Left lung (tissue), 10 donors: ENCODE results near the gene ARMH3. TPM values are rescaled to one million over a fixed set of nuclear protein-coding genes. Genes with fewer than 3 reads are reported as not detected.
A peak's percentile ranks its signal among the peaks of the same experiment; 100 is the strongest.

Source experiments
- ATAC-seq: fragments of 200-7000 bp; cut with Tn5 transposase; one replicate; pipeline ENCODE4 v1.9.1; 2020; ENCODE audit warnings: moderate library complexity
- DNase-seq, 4 donors: peaks; one replicate each; pipeline ENCODE4 v3.0.0-alpha.2; 2013 to 2020
- H3K27ac ChIP-seq, 2 donors: fragments of 200-600 bp; sonication (generic) in 1 of 2; one replicate each; pipeline versions ENCODE4 v1.5.0 to v1.8.0; 2020 to 2021
- H3K27me3 ChIP-seq, 2 donors: fragments of 200-600 bp; sonication (generic) in 1 of 2; one replicate each; pipeline versions ENCODE4 v1.5.0 to v1.8.0; 2020 to 2021
- H3K36me3 ChIP-seq, 2 donors: fragments of 200-600 bp; sonication (generic) in 1 of 2; one replicate each; pipeline versions ENCODE4 v1.5.0 to v1.8.0; 2020 to 2021
- H3K4me1 ChIP-seq, 2 donors: fragments of 200-600 bp; one replicate each; pipeline ENCODE4 v1.8.0; 2021
- H3K4me3 ChIP-seq, 2 donors: fragments of 200-600 bp; sonication (generic) in 1 of 2; one replicate each; pipeline versions ENCODE4 v1.5.0 to v1.8.0; 2020 to 2021; ENCODE audit warnings: mild to moderate bottlenecking in 1 of 2
- H3K9me3 ChIP-seq, 2 donors: fragments of 200-600 bp; sonication (generic) in 1 of 2; one replicate each; pipeline versions ENCODE4 v1.5.0 to v1.8.0; 2020 to 2021
- intact Hi-C, 2 donors: fragments of 100-400 bp; cut with DNase I; formaldehyde crosslinking; loops; one replicate each; pipeline versions ENCODE4 v1.11.2 to v1.14.2; 2022
- polyA plus RNA-seq, 6 donors: library from polyadenylated mRNA; unstranded; fragments of 120-200 nt; gene quantifications; one replicate each; pipeline ENCODE4 v1.2.1, GENCODE V29; 2013; ENCODE audit not compliant: insufficient read length in 6 of 6
- total RNA-seq, 2 donors: library from RNA; stranded (reverse); fragmentation: NEBNext Ultra II Directional; extraction: Animal tissue kit (Norgen Biotek cat#: 25700); gene quantifications; one replicate each; pipeline ENCODE4 v1.2.1, GENCODE V29; 2021
- TF ChIP-seq, protein P1 (sequence below), 2 donors: fragments of 200-600 bp; sonication (generic) in 1 of 2; IDR thresholded peaks; one replicate each; pipeline versions ENCODE4 v1.5.0 to v1.8.0; 2021; ENCODE audit warnings: antibody characterized with exemption in 2 of 2
- donor health status: DM: no; HTN: yes; CAD: no.
- donor health status: DM: no; HTN: no; CAD: no.

ARMH3 gene
- total and polyA plus RNA-seq, 8 donors, result 19.4 to 26.2 (median 23.4) TPM

DNA sequence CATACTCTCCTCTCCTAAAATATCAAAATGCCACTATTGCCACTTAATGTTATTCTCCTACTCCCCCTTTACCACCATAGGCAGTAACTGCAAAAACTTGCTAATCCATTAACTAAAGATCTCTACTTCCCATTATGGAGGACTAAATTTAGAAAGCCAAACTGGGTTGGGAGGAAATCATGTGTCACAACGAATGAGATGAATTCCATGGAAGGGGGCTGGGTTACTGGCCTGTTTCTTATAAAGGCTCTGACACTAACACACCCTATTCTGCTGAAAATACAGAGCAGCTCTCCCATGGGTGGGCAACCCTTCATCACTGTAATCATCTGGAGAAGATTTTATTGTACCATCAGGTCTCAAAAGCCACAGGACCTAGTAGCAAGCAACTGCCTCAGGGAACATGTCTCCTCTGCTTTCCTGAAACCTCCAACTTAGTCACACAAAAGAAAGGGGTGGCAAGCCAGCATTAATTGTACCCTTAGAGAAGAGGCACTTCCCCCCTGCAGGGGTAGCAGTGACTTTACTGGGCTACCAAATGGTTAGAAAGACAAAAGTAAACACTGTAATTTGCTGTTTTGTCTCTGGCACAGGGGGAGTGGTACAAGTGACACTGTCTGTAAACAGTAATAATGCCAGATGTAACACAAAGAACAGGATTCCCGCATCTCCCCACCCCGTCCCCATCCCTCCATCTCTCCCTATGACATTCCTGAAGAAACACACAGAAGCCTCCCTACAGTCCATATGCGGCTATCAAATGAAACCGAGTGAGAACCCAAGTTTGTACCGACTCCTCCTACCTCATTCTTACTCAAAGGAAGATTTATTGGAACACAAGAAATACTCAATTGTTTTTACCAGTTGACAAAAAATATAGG lies 81.6 kb downstream of the ARMH3 start:
- no peaks in the 10 kb centered on the region for H3K27me3 ChIP-seq
- peak overlapping the region; percentile 33 to 80 for H3K27ac ChIP-seq
- H3K9me3 ChIP-seq, result no peaks in the 10 kb centered on the region
- H3K4me1 ChIP-seq, result peaks cover 0 to 26% of the 10 kb centered on the region in 2 donors
- H3K4me3 ChIP-seq, result no peak overlapping the region
- intact Hi-C loops, result no loop called here
- no peak for DNase-seq
- peaks cover 0 to 40% of the 10 kb centered on the region in 2 donors for H3K36me3 ChIP-seq
- ATAC-seq, result peak; percentile 45
- TF ChIP-seq, protein P1, sequence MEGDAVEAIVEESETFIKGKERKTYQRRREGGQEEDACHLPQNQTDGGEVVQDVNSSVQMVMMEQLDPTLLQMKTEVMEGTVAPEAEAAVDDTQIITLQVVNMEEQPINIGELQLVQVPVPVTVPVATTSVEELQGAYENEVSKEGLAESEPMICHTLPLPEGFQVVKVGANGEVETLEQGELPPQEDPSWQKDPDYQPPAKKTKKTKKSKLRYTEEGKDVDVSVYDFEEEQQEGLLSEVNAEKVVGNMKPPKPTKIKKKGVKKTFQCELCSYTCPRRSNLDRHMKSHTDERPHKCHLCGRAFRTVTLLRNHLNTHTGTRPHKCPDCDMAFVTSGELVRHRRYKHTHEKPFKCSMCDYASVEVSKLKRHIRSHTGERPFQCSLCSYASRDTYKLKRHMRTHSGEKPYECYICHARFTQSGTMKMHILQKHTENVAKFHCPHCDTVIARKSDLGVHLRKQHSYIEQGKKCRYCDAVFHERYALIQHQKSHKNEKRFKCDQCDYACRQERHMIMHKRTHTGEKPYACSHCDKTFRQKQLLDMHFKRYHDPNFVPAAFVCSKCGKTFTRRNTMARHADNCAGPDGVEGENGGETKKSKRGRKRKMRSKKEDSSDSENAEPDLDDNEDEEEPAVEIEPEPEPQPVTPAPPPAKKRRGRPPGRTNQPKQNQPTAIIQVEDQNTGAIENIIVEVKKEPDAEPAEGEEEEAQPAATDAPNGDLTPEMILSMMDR (IDR thresholded peaks at IDR 0.05), result no peak

DNA sequence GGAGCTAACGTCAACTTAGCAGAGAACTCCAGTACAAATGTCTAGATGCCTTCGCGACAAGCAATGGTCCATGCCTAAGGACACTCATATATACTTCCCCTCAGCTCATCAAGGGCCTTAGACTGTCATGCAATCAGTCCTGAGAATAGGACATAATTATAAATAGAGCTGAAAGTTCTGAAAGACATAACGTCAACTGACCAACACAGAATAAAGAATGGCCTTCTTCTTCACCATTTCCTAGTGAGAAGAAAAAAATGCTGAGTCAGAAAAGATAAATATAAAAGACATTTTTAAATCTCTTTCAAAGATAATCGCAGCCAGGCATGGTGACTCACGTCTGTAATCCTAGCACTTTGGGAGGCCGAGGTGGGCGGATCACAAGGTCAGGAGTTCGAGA lies 83.2 kb downstream of the ARMH3 start:
- Histone ChIP-seq H3K27ac (peak overlapping the region in 1 of 2 donors; percentile 80), H3K27me3 (no peaks in the 10 kb centered on the region), H3K4me3 (no peak overlapping the region), H3K9me3 (no peaks in the 10 kb centered on the region), H3K36me3 (peaks cover 0 to 42% of the 10 kb centered on the region in 2 donors), H3K4me1 (peaks cover 0 to 36% of the 10 kb centered on the region in 2 donors)
- TF ChIP-seq, protein P1 (IDR thresholded peaks at IDR 0.05), result no peak
- intact Hi-C loops, result no loop called here
- ATAC-seq (no peak), DNase-seq (no peak)

DNA sequence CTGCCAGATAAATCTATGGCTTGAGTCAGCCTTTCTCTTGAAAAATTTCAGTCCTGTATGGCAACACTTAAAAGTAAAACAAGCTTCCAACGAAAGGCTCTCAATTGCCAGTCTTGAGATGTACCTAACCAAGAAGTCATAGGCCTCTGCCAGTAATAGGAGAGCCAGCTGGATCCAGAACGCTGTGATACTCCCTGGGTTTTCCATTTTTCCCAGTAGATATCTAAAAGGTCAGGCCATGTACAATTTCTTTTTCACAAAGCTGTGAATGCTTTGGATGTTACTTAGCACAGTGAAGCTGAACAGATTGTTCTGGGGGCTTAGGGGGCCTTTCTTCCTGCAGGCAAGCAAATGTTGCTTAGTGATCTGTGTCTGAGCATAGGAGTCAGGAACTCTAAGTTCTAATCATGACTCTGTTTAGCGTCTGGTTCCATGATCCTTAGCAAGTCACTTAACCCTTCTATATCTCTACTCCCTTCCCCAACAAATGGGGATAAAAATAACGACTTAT lies 86.5 kb downstream of the ARMH3 start:
- ATAC-seq, result no peak
- TF ChIP-seq, protein P1 (IDR thresholded peaks at IDR 0.05), result no peak
- peaks cover 0 to 35% of the 10 kb centered on the region in 2 donors for H3K4me1 ChIP-seq
- intact Hi-C loops, result no loop called here
- DNase-seq, result no peak
- peak overlapping the region in 1 of 2 donors; percentile 48 for H3K27ac ChIP-seq
- H3K4me3 ChIP-seq, result no peak overlapping the region
- peaks cover 0 to 52% of the 10 kb centered on the region in 2 donors for H3K36me3 ChIP-seq
- H3K9me3 ChIP-seq, result no peaks in the 10 kb centered on the region
- H3K27me3 ChIP-seq, result no peaks in the 10 kb centered on the region

DNA sequence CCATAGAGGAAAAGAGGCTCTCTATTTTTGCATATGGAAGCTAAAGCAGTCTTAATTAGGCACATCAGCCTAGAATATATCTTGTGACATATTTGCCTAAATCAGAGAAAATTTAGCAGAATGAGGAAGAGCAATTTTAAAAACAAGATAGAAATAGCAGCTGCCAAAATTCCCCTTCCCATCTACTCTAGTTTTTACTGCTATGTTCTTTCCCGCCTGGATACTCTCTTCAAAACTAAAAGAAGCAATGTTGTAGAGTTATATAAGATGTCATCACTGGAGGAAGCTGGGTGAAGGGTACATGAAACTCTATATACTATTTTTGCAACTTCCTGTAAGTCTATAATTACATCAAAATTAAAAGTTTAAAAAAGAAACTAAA lies 87.0 kb downstream of the ARMH3 start:
- Histone ChIP-seq H3K36me3 (peaks cover 0 to 57% of the 10 kb centered on the region in 2 donors), H3K27me3 (no peaks in the 10 kb centered on the region), H3K4me1 (peaks cover 0 to 30% of the 10 kb centered on the region in 2 donors), H3K4me3 (no peak overlapping the region), H3K9me3 (no peaks in the 10 kb centered on the region), H3K27ac (peak overlapping the region in 1 of 2 donors; percentile 48)
- no peak for DNase-seq
- TF ChIP-seq, protein P1 (IDR thresholded peaks at IDR 0.05), result no peak
- intact Hi-C loops, result no loop called here
- no peak for ATAC-seq

DNA sequence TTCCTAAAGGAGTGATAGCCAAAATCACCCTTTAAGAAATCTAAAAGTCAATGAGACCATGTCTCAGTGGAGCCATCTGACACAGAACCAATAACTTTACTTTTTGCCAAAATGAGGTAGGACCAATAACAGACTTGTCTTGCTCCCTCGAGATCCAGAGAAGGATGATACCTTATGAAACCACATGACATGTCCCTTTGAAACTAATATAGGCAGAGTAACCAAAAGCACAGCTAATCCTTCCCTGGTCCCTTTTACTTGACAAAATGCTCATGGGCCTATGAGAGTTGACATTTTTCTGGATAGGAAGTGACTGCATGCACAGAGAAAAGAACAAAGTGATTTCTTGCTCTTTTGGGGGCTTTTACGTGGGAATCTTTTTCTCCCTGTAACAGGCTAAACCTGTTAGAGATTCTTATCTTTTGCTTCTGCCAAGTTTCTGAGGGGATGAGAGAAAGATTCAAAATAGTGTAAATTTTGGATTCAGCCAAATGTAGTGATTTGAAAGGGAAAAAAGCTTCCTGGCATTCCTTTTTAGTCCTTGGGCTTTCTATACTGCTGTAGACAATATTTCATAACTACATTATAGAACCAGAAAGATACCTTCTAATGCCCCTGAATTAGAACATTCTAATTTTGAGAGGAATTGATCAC lies 87.6 kb downstream of the ARMH3 start:
- peak overlapping the region in 1 of 2 donors; percentile 48 for H3K27ac ChIP-seq
- H3K9me3 ChIP-seq, result no peaks in the 10 kb centered on the region
- peaks cover 0 to 59% of the 10 kb centered on the region in 2 donors for H3K36me3 ChIP-seq
- H3K27me3 ChIP-seq, result no peaks in the 10 kb centered on the region
- intact Hi-C loops, result no loop called here
- ATAC-seq (no peak), DNase-seq (no peak)
- no peak overlapping the region for H3K4me3 ChIP-seq
- H3K4me1 ChIP-seq, result peaks cover 0 to 26% of the 10 kb centered on the region in 2 donors
- TF ChIP-seq, protein P1 (IDR thresholded peaks at IDR 0.05), result no peak
